SK-N-MC (cell line): ENCODE measurements around the gene SPTSSB.

Experiments
- EZH2 ChIP-seq: fragments of 200-600 bp; sonication (generic); IDR thresholded peaks from one replicate; pipeline ENCODE4 v1.6.1; 2017; ENCODE audit warnings: antibody characterized with exemption
- FOXP2 ChIP-seq: optimal IDR thresholded peaks from 2 replicates; pipeline ENCODE3; 2011; ENCODE audit warnings: mild to moderate bottlenecking, moderate library complexity; ENCODE audit not compliant: insufficient read depth; ENCODE audit errors: extremely low read length, control extremely low read depth
- POLR2AphosphoS5 ChIP-seq: IDR thresholded peaks from 2 replicates; pipeline ENCODE4 v1.6.1; 2012; ENCODE audit warnings: mild to moderate bottlenecking, low read depth, low read length, borderline replicate concordance

GRCh38 chr3:161372321-161373260 is 1.3 kb upstream of the SPTSSB start:
- TF ChIP-seq POLR2AphosphoS5 = no peak
- no peak for TF ChIP-seq EZH2
- no peak for TF ChIP-seq FOXP2
